Smooth muscle cell (in vitro differentiated cells): ENCODE data around the gene DTL. TPM values are rescaled to one million over a fixed set of nuclear protein-coding genes. Genes with fewer than 3 reads are reported as not detected.

ENCODE experiments used
- DNase-seq: peaks from one replicate; lab custom pipeline; 2025; ENCODE audit not compliant: unreplicated experiment; lab: John Stamatoyannopoulos, UW
- H2AFZ ChIP-seq: fragments of 200-600 bp; sonication (generic); 2 replicates; pipeline ENCODE4 v1.6.0; 2016; ENCODE audit warnings: antibody characterized with exemption, low read depth, mild to moderate bottlenecking
- H3F3A ChIP-seq: fragments of 200-600 bp; sonication (generic); 2 replicates; pipeline ENCODE4 v1.6.0; 2017; ENCODE audit warnings: antibody characterized with exemption, low read depth
- H3K27ac ChIP-seq: fragments of 200-600 bp; sonication (generic); 2 replicates; pipeline ENCODE4 v1.5.1; 2016; ENCODE audit warnings: low read depth, mild to moderate bottlenecking
- H3K27me3 ChIP-seq: fragments of 200-600 bp; sonication (generic); 2 replicates; pipeline ENCODE4 v1.6.1; 2016; ENCODE audit warnings: low read depth, mild to moderate bottlenecking
- H3K36me3 ChIP-seq: fragments of 200-600 bp; sonication (generic); 2 replicates; pipeline ENCODE4 v1.5.1; 2016; ENCODE audit warnings: low read depth
- H3K4me1 ChIP-seq: fragments of 200-600 bp; sonication (generic); 2 replicates; pipeline ENCODE4 v1.5.1; 2016; ENCODE audit warnings: low read depth
- H3K4me2 ChIP-seq: fragments of 200-600 bp; sonication (generic); 2 replicates; pipeline ENCODE4 v1.6.0; 2016; ENCODE audit warnings: mild to moderate bottlenecking
- H3K4me3 ChIP-seq: fragments of 200-600 bp; sonication (generic); 2 replicates; pipeline ENCODE4 v1.5.1; 2016; ENCODE audit warnings: mild to moderate bottlenecking
- H3K79me2 ChIP-seq: fragments of 200-600 bp; sonication (generic); 2 replicates; pipeline ENCODE4 v1.6.0; 2016; ENCODE audit warnings: low read depth, mild to moderate bottlenecking
- H3K9ac ChIP-seq: fragments of 200-600 bp; sonication (generic); 2 replicates; pipeline ENCODE4 v1.6.0; 2016; ENCODE audit warnings: low read depth
- H3K9me3 ChIP-seq: fragments of 200-600 bp; sonication (generic); replicated peaks from 2 replicates; pipeline ENCODE4 v1.5.1; 2016; ENCODE audit warnings: low read depth
- H4K20me1 ChIP-seq: fragments of 200-600 bp; sonication (generic); 2 replicates; pipeline ENCODE4 v1.6.0; 2016; ENCODE audit warnings: low read depth
- WGBS: methylation state at CpG from one replicate; pipeline ENCODE4 v1.1.7; 2016; ENCODE audit warnings: low lambda C conversion rate; 5-methylcytosine and 5-hydroxymethylcytosine counted together
- polyA plus RNA-seq: library from polyadenylated mRNA; unstranded; fragments of >200 nt; fragmentation: Nextera tagmentation; extraction: Ambion mirVana; gene quantifications from 2 replicates; pipeline ENCODE4 v1.2.1, GENCODE V29; 2016
- total RNA-seq: library from RNA; depleted of rRNA; stranded (reverse); fragments of >200 nt; gene quantifications from 2 replicates; pipeline ENCODE4 v1.2.3, GENCODE V29; 2014
- TF ChIP-seq, protein P1 (sequence below): fragments of 200-600 bp; sonication (generic); IDR thresholded peaks from 2 replicates; pipeline ENCODE4 v1.5.1; 2017; ENCODE audit warnings: borderline replicate concordance, mild to moderate bottlenecking, antibody characterized with exemption; ENCODE audit not compliant: insufficient read depth, poor library complexity, severe bottlenecking

The DTL gene
- total and polyA plus RNA-seq, 2 experiments from 2014 or later, result 9.7 to 12.7 TPM

DNA sequence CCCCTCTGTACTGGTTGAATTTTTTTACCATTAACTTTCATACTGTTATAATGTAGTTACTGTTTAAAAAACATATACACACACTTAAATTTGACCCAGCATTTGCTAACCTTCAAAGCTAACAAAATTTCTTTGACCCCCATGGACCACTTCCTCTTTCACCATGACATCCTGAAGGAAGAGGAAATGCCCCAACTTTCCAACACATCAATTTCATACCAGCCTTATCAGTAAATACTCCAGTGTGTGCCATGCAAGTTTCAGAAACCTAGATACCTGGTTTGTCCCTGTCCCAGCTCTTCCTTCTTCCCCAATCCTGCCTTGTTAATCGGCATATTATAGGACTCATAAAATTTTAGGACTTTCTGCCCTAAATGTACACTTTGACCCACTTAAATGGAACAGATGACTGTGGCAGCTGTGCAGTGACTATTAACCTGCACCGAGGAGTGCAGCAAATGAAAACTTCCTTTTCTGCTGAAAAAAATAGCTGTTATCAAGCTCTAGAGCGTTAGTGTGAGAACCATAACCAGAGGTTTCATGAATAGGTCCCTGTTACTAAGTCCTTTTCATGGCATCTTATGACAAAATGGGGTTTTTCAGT lies 54.1 kb downstream of the DTL start:
- no peaks in the 10 kb centered on the region for H3K9me3 ChIP-seq
- no peak overlapping the region for H3K9ac ChIP-seq
- no peaks in the 10 kb centered on the region for H3F3A ChIP-seq
- H2AFZ ChIP-seq, result no peak overlapping the region
- H3K36me3 ChIP-seq, result no peaks in the 10 kb centered on the region
- H3K4me1 ChIP-seq, result no peaks in the 10 kb centered on the region
- H3K27ac ChIP-seq, result no peak overlapping the region
- no peaks in the 10 kb centered on the region for H3K79me2 ChIP-seq
- TF ChIP-seq, protein P1, sequence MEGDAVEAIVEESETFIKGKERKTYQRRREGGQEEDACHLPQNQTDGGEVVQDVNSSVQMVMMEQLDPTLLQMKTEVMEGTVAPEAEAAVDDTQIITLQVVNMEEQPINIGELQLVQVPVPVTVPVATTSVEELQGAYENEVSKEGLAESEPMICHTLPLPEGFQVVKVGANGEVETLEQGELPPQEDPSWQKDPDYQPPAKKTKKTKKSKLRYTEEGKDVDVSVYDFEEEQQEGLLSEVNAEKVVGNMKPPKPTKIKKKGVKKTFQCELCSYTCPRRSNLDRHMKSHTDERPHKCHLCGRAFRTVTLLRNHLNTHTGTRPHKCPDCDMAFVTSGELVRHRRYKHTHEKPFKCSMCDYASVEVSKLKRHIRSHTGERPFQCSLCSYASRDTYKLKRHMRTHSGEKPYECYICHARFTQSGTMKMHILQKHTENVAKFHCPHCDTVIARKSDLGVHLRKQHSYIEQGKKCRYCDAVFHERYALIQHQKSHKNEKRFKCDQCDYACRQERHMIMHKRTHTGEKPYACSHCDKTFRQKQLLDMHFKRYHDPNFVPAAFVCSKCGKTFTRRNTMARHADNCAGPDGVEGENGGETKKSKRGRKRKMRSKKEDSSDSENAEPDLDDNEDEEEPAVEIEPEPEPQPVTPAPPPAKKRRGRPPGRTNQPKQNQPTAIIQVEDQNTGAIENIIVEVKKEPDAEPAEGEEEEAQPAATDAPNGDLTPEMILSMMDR, result no peak
- H3K4me2 ChIP-seq, result no peak overlapping the region
- H3K27me3 ChIP-seq, result no peaks in the 10 kb centered on the region
- H3K4me3 ChIP-seq, result no peak overlapping the region
- WGBS, result 93% methylated on average over 3 of the region's 3 CpGs
- no peak for DNase-seq
- H4K20me1 ChIP-seq, result no peaks in the 10 kb centered on the region

DNA sequence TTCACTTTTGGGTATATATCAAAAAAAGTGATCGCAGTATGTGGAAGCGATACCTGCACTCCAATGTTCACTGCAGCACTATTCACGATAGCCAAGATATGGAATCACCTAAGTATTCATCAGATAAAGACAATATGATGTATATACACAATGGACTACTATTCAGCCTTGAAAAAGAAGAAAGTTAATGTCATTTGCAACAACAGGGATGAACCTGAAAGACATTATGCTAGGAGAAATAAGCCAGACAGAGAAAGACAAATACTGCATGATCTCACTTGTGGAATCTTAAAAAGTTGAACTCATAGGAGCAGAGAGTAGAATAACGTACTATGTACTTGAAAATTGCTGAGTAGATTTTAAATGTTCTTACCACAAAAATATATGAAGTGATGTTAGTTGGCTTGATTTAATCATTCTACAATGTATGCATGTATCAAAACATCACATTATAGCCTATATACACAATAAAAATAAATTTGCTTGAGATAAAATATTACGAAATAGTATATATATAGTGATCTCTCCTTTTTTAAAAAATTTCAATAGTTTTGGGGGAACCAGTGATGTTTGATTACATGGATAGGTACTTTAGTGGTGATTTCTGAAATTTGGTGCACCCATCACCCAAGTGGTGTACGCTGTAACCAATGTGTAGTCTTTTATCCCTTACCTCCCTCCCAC lies 56.0 kb downstream of the DTL start:
- H3K27ac ChIP-seq, result no peak overlapping the region
- no peaks in the 10 kb centered on the region for H3K9me3 ChIP-seq
- peaks cover 3% of the 10 kb centered on the region for H3K79me2 ChIP-seq
- H3K4me2 ChIP-seq, result no peak overlapping the region
- no peaks in the 10 kb centered on the region for H3K36me3 ChIP-seq
- H2AFZ ChIP-seq, result no peak overlapping the region
- H3K4me1 ChIP-seq, result no peaks in the 10 kb centered on the region
- no peak for DNase-seq
- TF ChIP-seq, protein P1, result no peak
- no peak overlapping the region for H3K9ac ChIP-seq
- WGBS, result 82% methylated on average over 6 of the region's 6 CpGs
- H4K20me1 ChIP-seq, result no peaks in the 10 kb centered on the region
- no peak overlapping the region for H3K4me3 ChIP-seq
- H3F3A ChIP-seq, result no peaks in the 10 kb centered on the region
- no peaks in the 10 kb centered on the region for H3K27me3 ChIP-seq

DNA sequence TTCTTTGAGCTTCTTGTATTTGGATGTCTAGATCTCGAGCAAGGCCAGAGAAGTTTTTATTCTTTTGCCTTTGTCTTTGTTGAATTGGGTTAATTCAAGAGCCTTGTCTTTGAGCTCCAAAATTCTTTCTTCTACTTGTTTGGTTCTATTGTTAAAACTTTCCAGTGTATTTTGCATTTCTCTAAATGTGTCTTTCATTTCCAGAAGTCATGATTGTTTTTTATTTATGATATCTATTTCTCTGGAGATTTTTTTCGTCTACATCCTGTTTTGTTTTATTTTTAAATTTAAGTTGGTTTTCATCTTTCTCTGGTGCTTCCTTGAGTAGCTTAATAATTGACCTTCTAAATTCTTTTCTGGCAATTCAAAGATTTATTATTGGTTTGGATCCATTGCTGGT lies 61.8 kb downstream of the DTL start:
- H3K79me2 ChIP-seq, result peaks cover 3% of the 10 kb centered on the region
- 92% methylated on average over 2 of the region's 2 CpGs for WGBS
- no peaks in the 10 kb centered on the region for H3K36me3 ChIP-seq

More for the DNA sequence above, 61.8 kb downstream of the DTL start:
- H4K20me1 ChIP-seq, result no peaks in the 10 kb centered on the region
- H3K27me3 ChIP-seq, result no peaks in the 10 kb centered on the region
- TF ChIP-seq, protein P1, result no peak
- no peak overlapping the region for H3K4me2 ChIP-seq
- H3K27ac ChIP-seq, result no peak overlapping the region
- H3F3A ChIP-seq, result no peaks in the 10 kb centered on the region
- H2AFZ ChIP-seq, result no peak overlapping the region
- no peaks in the 10 kb centered on the region for H3K9me3 ChIP-seq
- no peak overlapping the region for H3K9ac ChIP-seq
- H3K4me1 ChIP-seq, result no peaks in the 10 kb centered on the region
- no peak for DNase-seq
- no peak overlapping the region for H3K4me3 ChIP-seq
